Measurements from ENCODE around the gene TMEM128. TPM values are rescaled to one million over a fixed set of nuclear protein-coding genes. Genes with fewer than 3 reads are reported as not detected.

The TMEM128 gene
- total and polyA plus RNA-seq, 2 of the 13 experiments (the other 11 are each of a cell fraction or from before 2014, with no cell fraction given), result 19.4 to 27.9 TPM

DNA sequence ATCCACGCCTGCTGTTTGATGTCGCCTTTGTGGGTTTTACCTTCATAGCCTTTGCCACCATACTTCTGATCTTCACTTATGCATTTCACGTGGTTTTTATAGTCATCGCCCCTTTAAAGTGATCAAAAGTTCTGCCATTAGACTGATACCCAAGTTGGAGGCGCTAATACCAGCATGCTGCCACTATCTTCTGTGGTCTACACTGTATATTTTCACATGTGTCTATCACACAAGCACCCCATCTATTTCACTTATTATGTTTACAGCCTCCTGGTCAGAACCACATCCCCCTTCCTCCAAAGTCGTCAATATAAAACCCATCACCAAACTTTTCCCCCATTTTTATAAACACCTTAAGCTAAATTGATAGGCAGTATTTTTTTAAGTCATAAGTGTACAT, 33.8 kb upstream of the TMEM128 start:
- intact Hi-C loops (cut with micrococcal nuclease; ENCODE audit: unreplicated experiment), result no loop called here
- H4K20me1 ChIP-seq (ENCODE audit: insufficient read depth, low read length), result no peaks in the 10 kb centered on the region
- BruUV-seq (replicated peaks), result no TSS peak
- FAIRE-seq (no peak), ATAC-seq (no peak), DNase-seq (ENCODE audit: low spot score) (no peak)
- no peak overlapping the region for H2AFZ ChIP-seq (ENCODE audit: low read length)
- H3K79me2 ChIP-seq (ENCODE audit: insufficient read depth, low read length), result peaks cover 18% of the 10 kb centered on the region
- ChIA-PET POLR2A (no interaction called here), CTCF (ENCODE audit: low intra/inter-chr PET ratio, low total read pairs) (no interaction called here)
- WGBS (ENCODE audit: low lambda C conversion rate), result 99% methylated on average over 6 of the region's 6 CpGs
- no peak overlapping the region for H3K9ac ChIP-seq (ENCODE audit: insufficient read depth, low read depth, low read length)
- H3K27me3 ChIP-seq (ENCODE audit: control insufficient read depth in 1 of 2, insufficient read depth in 2 of 2, low read length in 2 of 2), result no peaks in the 10 kb centered on the region
- H3K36me3 ChIP-seq (replicated peaks in 1 of 2; ENCODE audit: control insufficient read depth in 1 of 2, insufficient read depth in 2 of 2, low read length in 2 of 2), result peaks cover 29 to 88% of the 10 kb centered on the region in 2 experiments
- H3K27ac ChIP-seq (ENCODE audit: extremely low read length, insufficient read depth, low read length), result no peak overlapping the region
- H3K4me3 ChIP-seq (replicated peaks in 1 of 3; ENCODE audit: insufficient read depth in 1 of 3, low read depth in 2 of 3, low read length in 3 of 3), result no peak overlapping the region
- in situ Hi-C loops (cut with HindIII; ENCODE audit: extremely low pct_ligation_motif_present, low pct_unique_long_range_greater_than_20kb), result no loop called here
- H3K9me3 ChIP-seq (ENCODE audit: low read length), result no peaks in the 10 kb centered on the region
- TF ChIP-seq MAFG (CRISPR knock-in tag; IDR thresholded peaks at IDR 0.05), result no peak
- no peak for TF ChIP-seq ZNF552 (CRISPR knock-in tag; IDR thresholded peaks at IDR 0.05; ENCODE audit: borderline replicate concordance)
- TF ChIP-seq ZNF451 (CRISPR knock-in tag; IDR thresholded peaks at IDR 0.05), result no peak
- TF ChIP-seq NR2F6 (IDR thresholded peaks at IDR 0.05), result no peak
- TF ChIP-seq NR2F6 (CRISPR knock-in tag; IDR thresholded peaks at IDR 0.05), result no peak
- no peak for TF ChIP-seq SNAI1 (CRISPR knock-in tag; IDR thresholded peaks at IDR 0.05; ENCODE audit: borderline replicate concordance)
- TF ChIP-seq ZNF496 (CRISPR knock-in tag; IDR thresholded peaks at IDR 0.05; ENCODE audit: insufficient replicate concordance), result no peak
- no peak for TF ChIP-seq NR2F1 (CRISPR knock-in tag; IDR thresholded peaks at IDR 0.05)
- H3K4me1 ChIP-seq (ENCODE audit: insufficient read depth, low read length), result peaks cover 22% of the 10 kb centered on the region
- H3K4me2 ChIP-seq (ENCODE audit: low read depth, low read length), result no peak overlapping the region

DNA sequence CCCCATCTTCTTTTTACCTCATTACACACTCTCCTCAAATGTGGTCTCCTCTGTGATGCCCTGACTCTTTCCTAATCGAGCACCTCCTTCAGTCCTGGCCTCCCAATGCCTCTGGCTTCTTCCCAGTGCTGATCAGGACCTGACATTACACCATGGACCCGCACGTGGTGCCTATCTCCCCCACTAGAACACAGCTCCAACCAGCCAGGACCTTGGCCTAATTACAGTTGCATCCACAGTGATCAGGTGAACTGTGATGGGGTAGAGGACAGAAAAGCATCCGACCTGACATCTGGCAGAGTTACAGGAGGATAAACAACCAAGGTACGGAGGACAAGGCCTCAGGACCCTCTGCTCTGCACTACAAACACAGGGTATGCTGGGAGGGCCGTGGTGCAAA, 29.5 kb upstream of the TMEM128 start:
- Histone ChIP-seq H3K9me3 (ENCODE audit: low read length) (no peaks in the 10 kb centered on the region), H4K20me1 (ENCODE audit: insufficient read depth, low read length) (no peaks in the 10 kb centered on the region), H3K4me2 (ENCODE audit: low read depth, low read length) (no peak overlapping the region), H3K36me3 (replicated peaks in 1 of 2; ENCODE audit: control insufficient read depth in 1 of 2, insufficient read depth in 2 of 2, low read length in 2 of 2) (peaks cover 34 to 87% of the 10 kb centered on the region in 2 experiments), H2AFZ (ENCODE audit: low read length) (no peak overlapping the region), H3K79me2 (ENCODE audit: insufficient read depth, low read length) (no peaks in the 10 kb centered on the region), H3K4me3 (replicated peaks in 1 of 3; ENCODE audit: insufficient read depth in 1 of 3, low read depth in 2 of 3, low read length in 3 of 3) (no peak overlapping the region), H3K27ac (ENCODE audit: extremely low read length, insufficient read depth, low read length) (no peak overlapping the region), H3K4me1 (ENCODE audit: insufficient read depth, low read length) (no peaks in the 10 kb centered on the region), H3K27me3 (ENCODE audit: control insufficient read depth in 1 of 2, insufficient read depth in 2 of 2, low read length in 2 of 2) (no peaks in the 10 kb centered on the region), H3K9ac (ENCODE audit: insufficient read depth, low read depth, low read length) (no peak overlapping the region)
- FAIRE-seq (no peak), ATAC-seq (no peak), DNase-seq (ENCODE audit: low spot score) (no peak)
- 86% methylated on average over 6 of the region's 6 CpGs for WGBS (ENCODE audit: low lambda C conversion rate)
- in situ Hi-C loops (cut with HindIII; ENCODE audit: extremely low pct_ligation_motif_present, low pct_unique_long_range_greater_than_20kb), result no loop called here
- ChIA-PET CTCF (ENCODE audit: low intra/inter-chr PET ratio, low total read pairs) (no interaction called here), POLR2A (no interaction called here)
- TF ChIP-seq NFYC (CRISPR knock-in tag; IDR thresholded peaks at IDR 0.05), result no peak
- no peak for TF ChIP-seq ZNF441 (CRISPR knock-in tag; IDR thresholded peaks at IDR 0.05; ENCODE audit: borderline replicate concordance)
- no TSS peak for BruUV-seq (replicated peaks)
- intact Hi-C loops (cut with micrococcal nuclease; ENCODE audit: unreplicated experiment), result no loop called here

Data from HepG2 (cell line).